HL-60 (cell line): ENCODE measurements around the gene APPBP2.

Source experiments
- DNase-seq, 2 experiments: peaks; one replicate each; pipeline ENCODE4 v3.0.0-alpha.2; 2010 to 2020; ENCODE audit warnings: low read depth in 1 of 2, low spot score in 1 of 2
- H3K27ac ChIP-seq: fragments of 250-450 bp; sonication (Bioruptor Pico); replicated peaks from 2 replicates; pipeline ENCODE4 v1.5.1; 2020; ENCODE audit warnings: mild to moderate bottlenecking, moderate library complexity
- H3K27me3 ChIP-seq: fragments of 250-450 bp; sonication (Bioruptor Pico); 2 replicates; pipeline ENCODE4 v1.5.1; 2021; ENCODE audit warnings: mild to moderate bottlenecking, moderate library complexity; ENCODE audit not compliant: insufficient read depth, poor library complexity, severe bottlenecking
- H3K4me3 ChIP-seq: replicated peaks from 2 replicates; pipeline ENCODE4 v1.5.1; 2011; ENCODE audit warnings: mild to moderate bottlenecking, control low read depth, low read length; ENCODE audit not compliant: insufficient read depth
- GABPA ChIP-seq: IDR thresholded peaks from 2 replicates; pipeline ENCODE4 v1.6.1; 2012; ENCODE audit warnings: low read depth
- POLR2AphosphoS5 ChIP-seq: IDR thresholded peaks from 2 replicates; pipeline ENCODE4 v1.6.1; 2012; ENCODE audit warnings: low read depth
- SPI1 ChIP-seq: IDR thresholded peaks from 2 replicates; pipeline ENCODE4 v1.6.1; 2012; ENCODE audit warnings: low read depth, mild to moderate bottlenecking, borderline replicate concordance
- long read RNA-seq: library from polyadenylated mRNA; unstranded; transcript quantifications from one replicate; pipeline ENCODE4 v2.0.0, GENCODE V29; 2020
- TF ChIP-seq, protein P1 (sequence below): IDR thresholded peaks from 2 replicates; pipeline ENCODE4 v1.6.1; 2012; ENCODE audit warnings: low read depth; ENCODE audit not compliant: insufficient replicate concordance
- TF ChIP-seq, protein P2 (sequence below): IDR thresholded peaks from one replicate; pipeline ENCODE4 v1.5.1; 2011; ENCODE audit warnings: low read length, control low read depth, inconsistent platforms; ENCODE audit not compliant: insufficient read depth

APPBP2 gene, protein sequence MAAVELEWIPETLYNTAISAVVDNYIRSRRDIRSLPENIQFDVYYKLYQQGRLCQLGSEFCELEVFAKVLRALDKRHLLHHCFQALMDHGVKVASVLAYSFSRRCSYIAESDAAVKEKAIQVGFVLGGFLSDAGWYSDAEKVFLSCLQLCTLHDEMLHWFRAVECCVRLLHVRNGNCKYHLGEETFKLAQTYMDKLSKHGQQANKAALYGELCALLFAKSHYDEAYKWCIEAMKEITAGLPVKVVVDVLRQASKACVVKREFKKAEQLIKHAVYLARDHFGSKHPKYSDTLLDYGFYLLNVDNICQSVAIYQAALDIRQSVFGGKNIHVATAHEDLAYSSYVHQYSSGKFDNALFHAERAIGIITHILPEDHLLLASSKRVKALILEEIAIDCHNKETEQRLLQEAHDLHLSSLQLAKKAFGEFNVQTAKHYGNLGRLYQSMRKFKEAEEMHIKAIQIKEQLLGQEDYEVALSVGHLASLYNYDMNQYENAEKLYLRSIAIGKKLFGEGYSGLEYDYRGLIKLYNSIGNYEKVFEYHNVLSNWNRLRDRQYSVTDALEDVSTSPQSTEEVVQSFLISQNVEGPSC
- long read RNA-seq, full-length matches to known transcripts: 76 of 87 reads
- long read RNA-seq, partial matches to known transcripts: 6 of 87 reads
- long read RNA-seq, other reads (novel, unspliced or antisense): 5 of 87 reads

DNA sequence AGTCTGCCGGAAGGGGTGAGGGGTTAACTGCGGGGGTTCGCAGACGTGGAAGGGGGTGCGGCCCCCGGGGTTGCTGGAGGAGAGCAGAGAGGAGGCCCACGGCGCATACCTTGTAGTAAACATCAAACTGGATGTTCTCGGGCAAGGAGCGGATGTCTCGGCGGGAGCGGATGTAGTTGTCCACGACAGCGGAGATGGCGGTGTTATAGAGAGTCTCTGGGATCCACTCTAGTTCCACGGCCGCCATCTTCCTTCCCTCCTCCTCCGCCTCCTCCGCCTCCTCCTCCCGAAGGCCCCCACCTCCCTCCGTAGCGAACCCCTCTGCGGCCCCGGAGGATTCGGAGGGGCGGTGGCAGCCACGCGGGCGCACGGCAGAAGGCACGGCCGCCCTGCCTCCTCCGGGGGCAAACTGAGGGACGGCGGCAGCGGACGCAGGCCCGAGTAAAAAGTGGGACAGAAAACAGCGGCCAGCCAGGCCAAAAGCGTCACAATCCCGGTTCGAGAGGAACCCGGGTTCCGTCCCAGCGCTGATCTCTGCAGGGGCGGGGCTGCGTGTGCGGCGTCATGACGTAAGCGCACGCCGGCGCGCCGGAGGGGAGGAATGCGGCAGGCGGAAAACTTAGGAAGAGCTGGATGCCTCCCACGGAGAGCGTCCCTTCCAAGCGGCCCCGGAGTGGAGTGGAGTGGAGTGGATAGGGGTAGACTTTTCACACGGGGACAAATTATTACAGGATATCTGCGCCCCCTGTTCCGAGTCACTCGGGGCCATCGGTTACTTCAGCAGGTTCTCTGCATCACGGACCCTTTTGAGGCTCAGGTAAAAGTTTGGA, at the start of gene APPBP2:
Gene APPBP2 (minus strand): TSS at position 558 of the 830 bp plus-strand sequence. CDS start 311 bp downstream, at position 247.
- Histone ChIP-seq H3K27me3 (no peaks in the 10 kb centered on the region), H3K4me3 (peak within 1 kb of the TSS; percentile 86), H3K27ac (peak within 1 kb of the TSS; percentile 96)
- peak; percentile 68 to 73 for DNase-seq
- TF ChIP-seq, protein P1, sequence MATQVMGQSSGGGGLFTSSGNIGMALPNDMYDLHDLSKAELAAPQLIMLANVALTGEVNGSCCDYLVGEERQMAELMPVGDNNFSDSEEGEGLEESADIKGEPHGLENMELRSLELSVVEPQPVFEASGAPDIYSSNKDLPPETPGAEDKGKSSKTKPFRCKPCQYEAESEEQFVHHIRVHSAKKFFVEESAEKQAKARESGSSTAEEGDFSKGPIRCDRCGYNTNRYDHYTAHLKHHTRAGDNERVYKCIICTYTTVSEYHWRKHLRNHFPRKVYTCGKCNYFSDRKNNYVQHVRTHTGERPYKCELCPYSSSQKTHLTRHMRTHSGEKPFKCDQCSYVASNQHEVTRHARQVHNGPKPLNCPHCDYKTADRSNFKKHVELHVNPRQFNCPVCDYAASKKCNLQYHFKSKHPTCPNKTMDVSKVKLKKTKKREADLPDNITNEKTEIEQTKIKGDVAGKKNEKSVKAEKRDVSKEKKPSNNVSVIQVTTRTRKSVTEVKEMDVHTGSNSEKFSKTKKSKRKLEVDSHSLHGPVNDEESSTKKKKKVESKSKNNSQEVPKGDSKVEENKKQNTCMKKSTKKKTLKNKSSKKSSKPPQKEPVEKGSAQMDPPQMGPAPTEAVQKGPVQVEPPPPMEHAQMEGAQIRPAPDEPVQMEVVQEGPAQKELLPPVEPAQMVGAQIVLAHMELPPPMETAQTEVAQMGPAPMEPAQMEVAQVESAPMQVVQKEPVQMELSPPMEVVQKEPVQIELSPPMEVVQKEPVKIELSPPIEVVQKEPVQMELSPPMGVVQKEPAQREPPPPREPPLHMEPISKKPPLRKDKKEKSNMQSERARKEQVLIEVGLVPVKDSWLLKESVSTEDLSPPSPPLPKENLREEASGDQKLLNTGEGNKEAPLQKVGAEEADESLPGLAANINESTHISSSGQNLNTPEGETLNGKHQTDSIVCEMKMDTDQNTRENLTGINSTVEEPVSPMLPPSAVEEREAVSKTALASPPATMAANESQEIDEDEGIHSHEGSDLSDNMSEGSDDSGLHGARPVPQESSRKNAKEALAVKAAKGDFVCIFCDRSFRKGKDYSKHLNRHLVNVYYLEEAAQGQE: no peak
- peak; percentile 79 for TF ChIP-seq POLR2AphosphoS5

DNA sequence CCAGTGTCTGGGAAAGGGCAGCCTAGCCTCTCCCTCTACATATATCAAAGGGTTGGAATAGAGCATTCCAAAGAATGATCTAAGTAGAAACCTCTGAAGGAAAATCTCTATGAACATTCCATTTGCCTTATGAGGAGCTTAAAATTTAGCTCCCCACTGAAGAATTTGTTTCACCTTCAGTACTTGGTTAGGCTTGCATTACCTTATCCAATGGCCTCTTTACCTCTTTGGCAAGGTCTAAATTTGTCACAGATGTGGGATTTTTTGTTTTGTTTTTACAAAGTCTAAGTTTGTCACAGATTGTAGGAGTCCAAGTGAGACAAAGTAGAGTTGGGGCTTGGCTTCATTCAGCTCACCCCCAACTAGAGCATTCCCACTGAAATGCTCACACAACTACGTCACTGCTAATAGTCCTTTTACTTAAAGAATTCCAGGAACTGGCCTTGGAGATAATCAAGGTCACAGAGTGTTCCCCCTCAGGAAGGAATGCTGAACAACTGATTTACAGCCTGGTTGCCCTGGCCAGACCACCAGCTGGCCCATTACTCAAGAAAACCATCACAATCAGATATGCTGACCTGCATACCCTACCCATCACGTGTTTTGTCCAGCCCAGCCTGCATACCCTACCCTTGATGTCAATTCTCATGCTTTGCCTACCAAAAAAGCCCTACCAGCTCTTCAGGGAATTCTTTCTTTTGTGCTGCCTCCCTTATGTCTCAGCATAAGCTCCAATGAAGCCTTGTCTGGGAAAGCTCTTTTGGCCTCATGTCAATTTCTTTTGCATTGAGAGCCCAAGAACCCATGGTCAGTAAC, 47.4 kb upstream of the APPBP2 start:
- Histone ChIP-seq H3K27me3 (no peaks in the 10 kb centered on the region), H3K4me3 (no peak overlapping the region), H3K27ac (no peak overlapping the region)
- no peak for DNase-seq
- no peak for TF ChIP-seq POLR2AphosphoS5

DNA sequence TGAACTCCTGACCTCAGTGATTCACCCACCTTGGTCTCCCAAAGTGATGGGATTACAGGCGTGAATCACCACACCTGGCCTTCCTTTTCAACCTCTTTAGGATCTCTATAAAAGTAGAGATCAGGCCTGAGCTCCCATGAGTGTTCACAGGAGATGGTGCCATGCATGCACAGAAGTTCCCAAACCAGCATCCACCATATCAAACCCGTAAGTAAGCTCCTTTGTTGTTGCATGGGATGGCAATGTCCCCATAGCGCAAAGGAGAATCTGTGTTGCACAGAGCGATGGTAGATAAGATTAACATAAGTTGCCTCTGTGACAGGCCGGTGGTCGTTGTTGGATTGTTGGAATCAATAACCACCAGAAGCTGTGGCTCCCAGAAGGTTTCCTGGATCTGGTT, 39.2 kb upstream of the APPBP2 start:
- DNase-seq: no peak
- no peak overlapping the region for H3K27ac ChIP-seq
- H3K4me3 ChIP-seq: no peak overlapping the region
- TF ChIP-seq SPI1 (no peak), GABPA (no peak)
- TF ChIP-seq, protein P1: no peak
- no peaks in the 10 kb centered on the region for H3K27me3 ChIP-seq

DNA sequence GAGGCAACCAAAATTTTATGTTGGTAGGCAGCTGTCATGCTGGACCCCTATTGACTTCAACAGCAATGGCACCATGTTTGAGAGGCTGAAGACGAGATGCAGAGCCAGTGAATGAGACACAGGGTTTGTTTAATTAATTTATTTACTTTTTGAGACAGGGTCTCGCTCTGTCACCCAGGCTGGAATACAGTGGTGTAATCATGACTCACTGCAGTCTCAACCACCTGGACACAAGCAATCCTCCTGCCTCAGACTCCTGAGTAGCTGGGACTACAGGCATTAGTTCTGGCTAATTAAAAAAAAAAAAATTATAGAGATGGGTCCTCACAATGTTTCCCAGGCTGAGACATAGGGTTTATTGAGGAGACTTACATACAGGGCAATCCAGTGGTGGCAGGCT, 37.7 kb upstream of the APPBP2 start:
- Histone ChIP-seq H3K4me3 (no peak overlapping the region), H3K27me3 (no peaks in the 10 kb centered on the region), H3K27ac (no peak overlapping the region)
- TF ChIP-seq, protein P1: no peak
- TF ChIP-seq SPI1 (no peak), GABPA (no peak), POLR2AphosphoS5 (no peak)
- TF ChIP-seq, protein P2, sequence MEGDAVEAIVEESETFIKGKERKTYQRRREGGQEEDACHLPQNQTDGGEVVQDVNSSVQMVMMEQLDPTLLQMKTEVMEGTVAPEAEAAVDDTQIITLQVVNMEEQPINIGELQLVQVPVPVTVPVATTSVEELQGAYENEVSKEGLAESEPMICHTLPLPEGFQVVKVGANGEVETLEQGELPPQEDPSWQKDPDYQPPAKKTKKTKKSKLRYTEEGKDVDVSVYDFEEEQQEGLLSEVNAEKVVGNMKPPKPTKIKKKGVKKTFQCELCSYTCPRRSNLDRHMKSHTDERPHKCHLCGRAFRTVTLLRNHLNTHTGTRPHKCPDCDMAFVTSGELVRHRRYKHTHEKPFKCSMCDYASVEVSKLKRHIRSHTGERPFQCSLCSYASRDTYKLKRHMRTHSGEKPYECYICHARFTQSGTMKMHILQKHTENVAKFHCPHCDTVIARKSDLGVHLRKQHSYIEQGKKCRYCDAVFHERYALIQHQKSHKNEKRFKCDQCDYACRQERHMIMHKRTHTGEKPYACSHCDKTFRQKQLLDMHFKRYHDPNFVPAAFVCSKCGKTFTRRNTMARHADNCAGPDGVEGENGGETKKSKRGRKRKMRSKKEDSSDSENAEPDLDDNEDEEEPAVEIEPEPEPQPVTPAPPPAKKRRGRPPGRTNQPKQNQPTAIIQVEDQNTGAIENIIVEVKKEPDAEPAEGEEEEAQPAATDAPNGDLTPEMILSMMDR: no peak
- DNase-seq: no peak
